ENCODE measurements around the gene AFF1.
A peak's percentile ranks its signal among the peaks of the same experiment; 100 is the strongest.

AFF1 gene

GRCh38 chr4:87166296-87166854 is 231.6 kb downstream of the AFF1 start:
- DNase-seq: no peak

GRCh38 chr4:87171944-87172343 is 237.1 kb downstream of the AFF1 start:
- no peak for DNase-seq

GRCh38 chr4:87174672-87175071 is 239.9 kb downstream of the AFF1 start:
- DNase-seq: no peak

- DNase-seq: no peak
These were observed 244.9 kb downstream of the AFF1 start for GRCh38 chr4:87179751-87180150.

GRCh38 chr4:87180767-87181166 is 246.0 kb downstream of the AFF1 start:
- DNase-seq: no peak

GRCh38 chr4:87185146-87185870 is 250.5 kb downstream of the AFF1 start:
- no peak for DNase-seq

- peak in 1 of 2 donors; percentile 3 for DNase-seq
These were observed 253.2 kb downstream of the AFF1 start for GRCh38 chr4:87188048-87188447.

GRCh38 chr4:87188932-87189331 is 254.1 kb downstream of the AFF1 start:
- DNase-seq: no peak
